Lower leg skin (tissue), 4 donors: Measurements from ENCODE around the gene SMIM29. TPM values are rescaled to one million over a fixed set of nuclear protein-coding genes. Genes with fewer than 3 reads are reported as not detected.
"Not testable (repeated sequence)": the region's sequence is repeated elsewhere in the genome, so short reads cannot be mapped to it uniquely, and the experiment has no call there.

Experiments used
- DNase-seq, 2 donors: peaks; one replicate each; pipeline ENCODE4 v3.0.0-alpha.2; 2019; ENCODE audit warnings: low spot score in 2 of 2
- H3K4me3 ChIP-seq: fragments of 200-600 bp; sonication (generic); 2 replicates; pipeline ENCODE4 v1.5.1; 2017; ENCODE audit warnings: mild to moderate bottlenecking, low read depth; ENCODE audit not compliant: poor library complexity, severe bottlenecking
- CTCF ChIP-seq, 3 donors: fragments of 450-650 bp; IDR thresholded peaks; one replicate each; pipeline ENCODE4 v1.5.1; 2016; ENCODE audit warnings: antibody characterized with exemption in 3 of 3, mild to moderate bottlenecking in 3 of 3, moderate library complexity in 2 of 3
- POLR2A ChIP-seq, 2 donors: fragments of 450-650 bp; IDR thresholded peaks; one replicate each; pipeline ENCODE4 v1.6.1; 2016 to 2017; ENCODE audit warnings: antibody characterized with exemption in 2 of 2, mild to moderate bottlenecking in 1 of 2, moderate library complexity in 1 of 2
- WGBS, 2 donors: methylation state at CpG; one replicate each; pipeline ENCODE4 v1.1.5; 2018; 5-methylcytosine and 5-hydroxymethylcytosine counted together
- intact Hi-C: fragments of 100-400 bp; cut with DNase I; formaldehyde crosslinking; loops from one replicate; pipeline ENCODE4 v1.15.0; 2023; ENCODE audit warnings: low total_unique reads
- total RNA-seq, 4 donors: library from RNA; depleted of rRNA; stranded (reverse); fragments of >200 nt; gene quantifications; one replicate each; pipeline ENCODE4 v1.1.0, GENCODE V29; 2016

Gene SMIM29
- total RNA-seq, 4 donors from 2014 or later: 34.3 to 92.2 (median 57.1) TPM

- no peak for DNase-seq
- intact Hi-C loops: loop anchor here (10.0 kb wide), 1 partner anchor 169 kb away; no protein-coding TSS in a partner anchor
- TF ChIP-seq POLR2A (IDR thresholded peaks at IDR 0.05): no peak
- no peak for TF ChIP-seq CTCF (IDR thresholded peaks at IDR 0.05)
- WGBS, 2 donors: 74 to 83% methylated on average over 2 of the region's 2 CpGs
- no peak overlapping the region for H3K4me3 ChIP-seq
Observed at GRCh38 chr6:34246249-34246562, 2.6 kb downstream of the SMIM29 start.

- DNase-seq, H3K4me3 ChIP-seq: not testable (repeated sequence)
- intact Hi-C loops: loop anchor here (10.0 kb wide), 1 partner anchor 169 kb away; no protein-coding TSS in a partner anchor
- WGBS, 2 donors: 77 to 79% methylated on average over 7 of the region's 7 CpGs
Observed at GRCh38 chr6:34245761-34246140, 3.1 kb downstream of the SMIM29 start.

GRCh38 chr6:34245032-34245760, 3.6 kb downstream of the SMIM29 start:
- DNase-seq: peak in 1 of 2 donors; percentile 77
- WGBS, 2 donors: 77 to 79% methylated on average over 13 of the region's 13 CpGs
- H3K4me3 ChIP-seq: not testable (repeated sequence)
- intact Hi-C loops: loop anchor here (10.0 kb wide), 1 partner anchor 170 kb away; no protein-coding TSS in a partner anchor

GRCh38 chr6:34243901-34244884, 4.6 kb downstream of the SMIM29 start:
- intact Hi-C loops: loop anchor here (10.0 kb wide), 1 partner anchor 171 kb away; no protein-coding TSS in a partner anchor
- 23 to 27% methylated on average over 18 to 19 of the region's 19 CpGs for WGBS, 2 donors
- no peak for TF ChIP-seq POLR2A (IDR thresholded peaks at IDR 0.05)
- no peak for TF ChIP-seq CTCF (IDR thresholded peaks at IDR 0.05)
- no peak overlapping the region for H3K4me3 ChIP-seq
- DNase-seq: peak in 1 of 2 donors; percentile 95

GRCh38 chr6:34243131-34243771, 5.6 kb downstream of the SMIM29 start:
- H3K4me3 ChIP-seq: no peak overlapping the region
- intact Hi-C loops: loop anchor here (10.0 kb wide), 1 partner anchor 172 kb away; no protein-coding TSS in a partner anchor
- WGBS, 2 donors: 51 to 53% methylated on average over 5 of the region's 5 CpGs
- no peak for TF ChIP-seq CTCF (IDR thresholded peaks at IDR 0.05)
- TF ChIP-seq POLR2A (IDR thresholded peaks at IDR 0.05): no peak
- peak in 1 of 2 donors; percentile 59 for DNase-seq

GRCh38 chr6:34242252-34243130, 6.3 kb downstream of the SMIM29 start:
- TF ChIP-seq POLR2A (IDR thresholded peaks at IDR 0.05): no peak
- no peak for TF ChIP-seq CTCF (IDR thresholded peaks at IDR 0.05)
- intact Hi-C loops: loop anchor here (10.0 kb wide), 1 partner anchor 172 kb away; no protein-coding TSS in a partner anchor
- 71 to 76% methylated on average over 7 of the region's 7 CpGs for WGBS, 2 donors
- no peak overlapping the region for H3K4me3 ChIP-seq
- DNase-seq: peak in 1 of 2 donors; percentile 66
